ENCODE results near the gene KLHL2. TPM values are rescaled to one million over a fixed set of nuclear protein-coding genes. Genes with fewer than 3 reads are reported as not detected.
A peak's percentile ranks its signal among the peaks of the same experiment; 100 is the strongest.

KLHL2 gene
- total RNA-seq, 1 experiment from 2014 or later = 23.7 TPM

DNA sequence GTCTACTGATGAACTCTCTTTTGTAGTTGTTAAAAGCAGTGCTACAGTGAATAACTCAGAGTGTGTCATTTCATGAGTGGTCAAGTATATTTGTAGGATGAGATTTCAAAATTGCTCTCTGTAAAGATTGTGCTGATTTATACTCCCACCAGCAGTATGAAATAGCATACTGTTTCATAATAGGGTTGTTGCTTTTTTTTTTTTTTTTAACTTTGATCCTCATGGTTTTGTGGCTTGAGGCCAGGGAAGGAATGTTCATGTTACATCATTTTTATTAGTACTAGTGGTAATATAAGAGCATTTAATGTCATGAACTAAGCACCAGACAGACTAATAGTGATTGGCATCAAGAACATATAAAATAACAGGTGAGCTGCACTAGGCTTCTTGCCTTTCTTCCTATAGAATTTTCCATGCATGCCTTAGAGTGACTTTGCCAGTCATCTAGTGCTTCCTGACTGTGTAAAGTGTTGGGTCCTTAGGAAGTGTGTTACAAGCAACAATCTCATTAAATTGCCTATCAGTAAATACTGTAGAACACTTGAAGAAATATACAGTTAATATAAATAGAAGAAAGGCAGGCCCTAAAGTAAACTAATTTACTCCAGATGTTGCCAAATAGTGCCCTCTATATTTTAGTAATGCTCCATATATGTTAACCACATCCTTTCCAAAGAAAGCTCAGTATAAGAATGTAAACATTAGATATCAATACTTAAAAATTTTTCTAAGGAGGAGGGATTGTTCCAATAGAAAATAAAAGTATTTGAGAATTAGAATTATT is 81.5 kb downstream of the KLHL2 start:
- H3K9me3 ChIP-seq (ENCODE audit: low read depth, low read length, poor library complexity, severe bottlenecking) = no peaks in the 10 kb centered on the region
- intact Hi-C loops (cut with micrococcal nuclease; ENCODE audit: unreplicated experiment) = no loop called here
- peak; percentile 8 for DNase-seq (ENCODE audit: low spot score)
- ChIA-PET CTCF (no interaction called here), POLR2A (ENCODE audit: low non-redundant PET) (no interaction called here)
- no TSS peak for BruUV-seq (replicated peaks)
- no peak overlapping the region for H3K4me3 ChIP-seq (ENCODE audit: low read depth, low read length, poor library complexity, severe bottlenecking)
- no peak for TF ChIP-seq EZH2 (IDR thresholded peaks at IDR 0.05; ENCODE audit: borderline replicate concordance, low read depth, low read length, poor library complexity, severe bottlenecking)
- TF ChIP-seq, protein P1, sequence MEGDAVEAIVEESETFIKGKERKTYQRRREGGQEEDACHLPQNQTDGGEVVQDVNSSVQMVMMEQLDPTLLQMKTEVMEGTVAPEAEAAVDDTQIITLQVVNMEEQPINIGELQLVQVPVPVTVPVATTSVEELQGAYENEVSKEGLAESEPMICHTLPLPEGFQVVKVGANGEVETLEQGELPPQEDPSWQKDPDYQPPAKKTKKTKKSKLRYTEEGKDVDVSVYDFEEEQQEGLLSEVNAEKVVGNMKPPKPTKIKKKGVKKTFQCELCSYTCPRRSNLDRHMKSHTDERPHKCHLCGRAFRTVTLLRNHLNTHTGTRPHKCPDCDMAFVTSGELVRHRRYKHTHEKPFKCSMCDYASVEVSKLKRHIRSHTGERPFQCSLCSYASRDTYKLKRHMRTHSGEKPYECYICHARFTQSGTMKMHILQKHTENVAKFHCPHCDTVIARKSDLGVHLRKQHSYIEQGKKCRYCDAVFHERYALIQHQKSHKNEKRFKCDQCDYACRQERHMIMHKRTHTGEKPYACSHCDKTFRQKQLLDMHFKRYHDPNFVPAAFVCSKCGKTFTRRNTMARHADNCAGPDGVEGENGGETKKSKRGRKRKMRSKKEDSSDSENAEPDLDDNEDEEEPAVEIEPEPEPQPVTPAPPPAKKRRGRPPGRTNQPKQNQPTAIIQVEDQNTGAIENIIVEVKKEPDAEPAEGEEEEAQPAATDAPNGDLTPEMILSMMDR (conservative IDR thresholded peaks at IDR 0.05; ENCODE audit: low read depth, low read length) = no peak
- no peaks in the 10 kb centered on the region for H3K36me3 ChIP-seq (ENCODE audit: insufficient read depth, low read length, poor library complexity, severe bottlenecking)
- H3K27ac ChIP-seq (ENCODE audit: low read depth, low read length, poor library complexity, severe bottlenecking) = no peak overlapping the region
- H3K4me1 ChIP-seq (ENCODE audit: insufficient read depth, low read length, poor library complexity, severe bottlenecking) = peaks cover 9% of the 10 kb centered on the region
- H3K27me3 ChIP-seq (replicated peaks; ENCODE audit: insufficient read depth, low read depth, low read length, poor library complexity) = no peaks in the 10 kb centered on the region

- ChIA-PET POLR2A (ENCODE audit: low non-redundant PET) (no interaction called here), CTCF (no interaction called here)
- no peak overlapping the region for H3K4me3 ChIP-seq (ENCODE audit: low read depth, low read length, poor library complexity, severe bottlenecking)
- no peaks in the 10 kb centered on the region for H3K27me3 ChIP-seq (replicated peaks; ENCODE audit: insufficient read depth, low read depth, low read length, poor library complexity)
- no peaks in the 10 kb centered on the region for H3K36me3 ChIP-seq (ENCODE audit: insufficient read depth, low read length, poor library complexity, severe bottlenecking)
- H3K27ac ChIP-seq (ENCODE audit: low read depth, low read length, poor library complexity, severe bottlenecking) = no peak overlapping the region
- TF ChIP-seq EZH2 (IDR thresholded peaks at IDR 0.05; ENCODE audit: borderline replicate concordance, low read depth, low read length, poor library complexity, severe bottlenecking) = no peak
- TF ChIP-seq, protein P1 (conservative IDR thresholded peaks at IDR 0.05; ENCODE audit: low read depth, low read length) = no peak
- intact Hi-C loops (cut with micrococcal nuclease; ENCODE audit: unreplicated experiment) = no loop called here
- no peak for DNase-seq (ENCODE audit: low spot score)
- no peaks in the 10 kb centered on the region for H3K9me3 ChIP-seq (ENCODE audit: low read depth, low read length, poor library complexity, severe bottlenecking)
- no TSS peak for BruUV-seq (replicated peaks)
- H3K4me1 ChIP-seq (ENCODE audit: insufficient read depth, low read length, poor library complexity, severe bottlenecking) = peaks cover 9% of the 10 kb centered on the region
These were observed 82.0 kb downstream of the KLHL2 start for GRCh38 chr4:165289423-165289785.

DNA sequence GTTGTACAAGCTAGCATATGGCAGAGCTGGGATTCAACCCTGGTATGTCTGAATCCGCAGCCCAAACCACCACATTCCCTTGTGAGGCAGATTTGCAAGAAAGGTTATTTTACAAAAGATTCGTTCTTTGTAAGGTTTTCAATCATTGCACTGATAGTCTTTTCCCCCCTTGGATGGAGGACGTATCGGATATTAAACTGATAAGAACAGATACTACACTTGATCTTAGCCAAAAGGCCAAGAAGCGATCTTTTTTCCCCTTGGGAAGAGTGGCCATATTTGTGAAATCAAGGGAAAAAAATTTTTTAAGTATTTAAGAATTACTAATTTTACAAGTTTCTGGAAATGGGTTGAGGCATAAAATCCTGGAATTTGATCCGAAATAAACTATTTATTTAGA is 85.7 kb downstream of the KLHL2 start:
- Histone ChIP-seq H3K27ac (ENCODE audit: low read depth, low read length, poor library complexity, severe bottlenecking) (no peak overlapping the region), H3K36me3 (ENCODE audit: insufficient read depth, low read length, poor library complexity, severe bottlenecking) (no peaks in the 10 kb centered on the region), H3K4me1 (ENCODE audit: insufficient read depth, low read length, poor library complexity, severe bottlenecking) (peaks cover 9% of the 10 kb centered on the region), H3K9me3 (ENCODE audit: low read depth, low read length, poor library complexity, severe bottlenecking) (no peaks in the 10 kb centered on the region), H3K27me3 (replicated peaks; ENCODE audit: insufficient read depth, low read depth, low read length, poor library complexity) (no peaks in the 10 kb centered on the region), H3K4me3 (ENCODE audit: low read depth, low read length, poor library complexity, severe bottlenecking) (no peak overlapping the region)
- no peak for DNase-seq (ENCODE audit: low spot score)
- intact Hi-C loops (cut with micrococcal nuclease; ENCODE audit: unreplicated experiment) = no loop called here
- no TSS peak for BruUV-seq (replicated peaks)
- TF ChIP-seq, protein P1 (conservative IDR thresholded peaks at IDR 0.05; ENCODE audit: low read depth, low read length) = no peak
- no peak for TF ChIP-seq EZH2 (IDR thresholded peaks at IDR 0.05; ENCODE audit: borderline replicate concordance, low read depth, low read length, poor library complexity, severe bottlenecking)
- CTCF ChIA-PET = no interaction called here
- POLR2A ChIA-PET (ENCODE audit: low non-redundant PET) = no interaction called here
